SK-N-SH (cell line): ENCODE data around the gene CD164L2. TPM values are rescaled to one million over a fixed set of nuclear protein-coding genes. Genes with fewer than 3 reads are reported as not detected.
A peak's percentile ranks its signal among the peaks of the same experiment; 100 is the strongest.

ENCODE experiments used
- CTCF ChIA-PET: fragments of 300-600, 350-600 bp; formaldehyde crosslinking; extraction: SDS; loops from one replicate; lab custom pipeline; 2021; lab: Yijun Ruan, JAX
- POLR2A ChIA-PET: fragments of 350-600 bp; sonication (Branson Sonifier 250); formaldehyde crosslinking; extraction: SDS; loops from one replicate; lab custom pipeline; 2020; ENCODE audit warnings: antibody characterized with exemption, inconsistent platforms; lab: Yijun Ruan, JAX
- DNase-seq: peaks from one replicate; pipeline ENCODE4 v3.0.0; 2012
- H2AFZ ChIP-seq: fragments of 200-600 bp; sonication (generic); 2 replicates; pipeline ENCODE4 v1.8.1; 2016; ENCODE audit warnings: antibody characterized with exemption, mild to moderate bottlenecking, low read depth
- H3F3A ChIP-seq: fragments of 200-600 bp; sonication (generic); replicated peaks from 2 replicates; pipeline ENCODE3; 2016; ENCODE audit warnings: antibody characterized with exemption, mild to moderate bottlenecking; ENCODE audit not compliant: insufficient read depth
- H3K27ac ChIP-seq, 2 experiments: fragments of 200-500 bp in 1 of 2; fragments of 200-600 bp in 1 of 2; sonication (Bioruptor generic) in 1 of 2; sonication (generic), shearing (Covaris generic) in 1 of 2; 2 replicates each; pipeline versions ENCODE4 v1.5.1 to v1.6.1; 2014 to 2016; ENCODE audit warnings: low read depth in 2 of 2, inconsistent platforms in 1 of 2, low read length in 1 of 2, mild to moderate bottlenecking in 1 of 2, mixed read lengths in 1 of 2
- H3K27me3 ChIP-seq: fragments of 200-600 bp; sonication (generic), shearing (Covaris generic); 2 replicates; pipeline ENCODE4 v1.6.1; 2016; ENCODE audit warnings: mixed run types; ENCODE audit not compliant: insufficient read depth
- H3K36me3 ChIP-seq, 2 experiments: fragments of 200-500 bp in 1 of 2; fragments of 200-600 bp in 1 of 2; sonication (Bioruptor generic) in 1 of 2; sonication (generic) in 1 of 2; replicated peaks in 1 of 2; 2 replicates each; pipeline versions ENCODE3 to v1.5.1; 2014 to 2016; ENCODE audit warnings: low read length in 1 of 2, mild to moderate bottlenecking in 1 of 2; ENCODE audit not compliant: insufficient read depth in 2 of 2, control insufficient read depth in 1 of 2
- H3K4me1 ChIP-seq, 2 experiments: fragments of 200-500 bp in 1 of 2; fragments of 200-600 bp in 1 of 2; sonication (Bioruptor generic) in 1 of 2; sonication (generic), shearing (Covaris generic) in 1 of 2; 2 replicates each; pipeline versions ENCODE4 v1.5.1 to v1.6.1; 2014 to 2016; ENCODE audit warnings: low read depth in 1 of 2, low read length in 1 of 2, mixed run types in 1 of 2; ENCODE audit not compliant: insufficient read depth in 2 of 2, control insufficient read depth in 1 of 2
- H3K4me2 ChIP-seq: fragments of 200-600 bp; sonication (generic), shearing (Covaris generic); 2 replicates; pipeline ENCODE4 v1.6.1; 2017; ENCODE audit warnings: mixed run types
- H3K4me3 ChIP-seq, 2 experiments: fragments of 200-500 bp in 1 of 2; fragments of 200-600 bp in 1 of 2; sonication (Bioruptor generic) in 1 of 2; sonication (generic), shearing (Covaris generic) in 1 of 2; 2 replicates each; pipeline versions ENCODE4 v1.5.1 to v1.8.1; 2014 to 2016; ENCODE audit warnings: low read depth in 2 of 2, inconsistent platforms in 1 of 2, low read length in 1 of 2, mild to moderate bottlenecking in 1 of 2, mixed read lengths in 1 of 2, moderate library complexity in 1 of 2
- H3K79me2 ChIP-seq: fragments of 200-600 bp; sonication (generic); 2 replicates; pipeline ENCODE4 v1.8.1; 2017; ENCODE audit warnings: mild to moderate bottlenecking; ENCODE audit not compliant: insufficient read depth
- H3K9ac ChIP-seq: fragments of 200-600 bp; sonication (generic); 2 replicates; pipeline ENCODE4 v1.6.1; 2017; ENCODE audit warnings: mixed run types
- H3K9me2 ChIP-seq: fragments of 200-600 bp; sonication (generic); 2 replicates; pipeline ENCODE4 v1.6.1; 2017; ENCODE audit warnings: mixed run types
- H3K9me3 ChIP-seq: fragments of 200-600 bp; sonication (generic); 2 replicates; pipeline ENCODE4 v1.6.1; 2017; ENCODE audit warnings: mixed run types, mild to moderate bottlenecking, moderate library complexity
- H4K20me1 ChIP-seq: fragments of 200-600 bp; sonication (generic); 2 replicates; pipeline ENCODE4 v1.6.1; 2017; ENCODE audit warnings: mild to moderate bottlenecking, mixed run types; ENCODE audit not compliant: insufficient read depth
- CHD2 ChIP-seq: fragments of 150-350 bp; IDR thresholded peaks from 2 replicates; pipeline ENCODE4 v1.6.1; 2018; ENCODE audit warnings: low read length; ENCODE audit not compliant: partially characterized antibody
- CTCF ChIP-seq: fragments of 200-600 bp; sonication (generic); IDR thresholded peaks from 2 replicates; pipeline ENCODE4 v1.6.1; 2017; ENCODE audit warnings: antibody characterized with exemption, mild to moderate bottlenecking, moderate library complexity
- EP300 ChIP-seq, 2 experiments: IDR thresholded peaks; 2 replicates each; pipeline versions ENCODE4 v1.4.0 to v1.6.1; 2012; ENCODE audit warnings: borderline replicate concordance in 1 of 2, low read depth in 1 of 2, low read length in 1 of 2
- FOXJ3 ChIP-seq: sonication (generic); formaldehyde crosslinking; IDR thresholded peaks from 2 replicates; pipeline ENCODE4 v1.5.1; 2020; ENCODE audit warnings: mild to moderate bottlenecking, missing genetic modification reagents
- FOXM1 ChIP-seq: IDR thresholded peaks from 2 replicates; pipeline ENCODE4 v1.4.0; 2012; ENCODE audit warnings: low read depth, mild to moderate bottlenecking
- GATA2 ChIP-seq: sonication (generic); formaldehyde crosslinking; IDR thresholded peaks from 2 replicates; pipeline ENCODE4 v1.5.0; 2020; ENCODE audit warnings: mild to moderate bottlenecking, missing genetic modification reagents
- IRF3 ChIP-seq: fragments of 150-350 bp; IDR thresholded peaks from 2 replicates; pipeline ENCODE4 v1.6.1; 2016; ENCODE audit warnings: mild to moderate bottlenecking, low read depth, low read length
- JUND ChIP-seq: IDR thresholded peaks from 2 replicates; pipeline ENCODE4 v1.4.0; 2012
- MXI1 ChIP-seq: IDR thresholded peaks from 2 replicates; pipeline ENCODE4 v1.6.1; 2012; ENCODE audit warnings: mild to moderate bottlenecking, low read depth, low read length, improper control_type of control experiment
- NFIC ChIP-seq: IDR thresholded peaks from 2 replicates; pipeline ENCODE4 v1.4.0; 2012; ENCODE audit warnings: borderline replicate concordance
- RAD21 ChIP-seq: IDR thresholded peaks from 2 replicates; pipeline ENCODE4 v1.6.1; 2012; ENCODE audit warnings: mild to moderate bottlenecking, low read length
- RCOR1 ChIP-seq: fragments of 150-350 bp; IDR thresholded peaks from 2 replicates; pipeline ENCODE4 v1.6.1; 2017; ENCODE audit warnings: antibody characterized with exemption, low read length
- RXRA ChIP-seq: IDR thresholded peaks from 2 replicates; pipeline ENCODE4 v1.4.0; 2012; ENCODE audit warnings: low read depth, mild to moderate bottlenecking, borderline replicate concordance
- SMC3 ChIP-seq: IDR thresholded peaks from 2 replicates; pipeline ENCODE4 v1.6.1; 2012; ENCODE audit warnings: low read depth, low read length, improper control_type of control experiment
- TCF12 ChIP-seq: IDR thresholded peaks from 2 replicates; pipeline ENCODE4 v1.4.0; 2012
- TEAD4 ChIP-seq: IDR thresholded peaks from 2 replicates; pipeline ENCODE4 v1.4.0; 2012; ENCODE audit warnings: mild to moderate bottlenecking, borderline replicate concordance; ENCODE audit not compliant: insufficient read depth
- WGBS: methylation state at CpG from one replicate; pipeline ENCODE4 v1.1.6; 2017; ENCODE audit warnings: low lambda C conversion rate; 5-methylcytosine and 5-hydroxymethylcytosine counted together
- polyA plus RNA-seq, 3 experiments: library from polyadenylated mRNA; depleted of rRNA; stranded (reverse); fragments of >200 nt; gene quantifications; 2 replicates each; pipeline ENCODE4 v1.2.3, GENCODE V29; 2012

The CD164L2 gene
- polyA plus RNA-seq, 1 of the 3 experiments (the other 2 are of a cell fraction): 0.05 TPM

- H3K4me2 ChIP-seq: no peak overlapping the region
- peak; percentile 97 for DNase-seq
- peaks cover 0 to 5% of the 10 kb centered on the region in 2 experiments; a peak in 1 of 4 replicates for H3K4me1 ChIP-seq
- no peak overlapping the region for H3K9ac ChIP-seq
- no peaks in the 10 kb centered on the region for H3K79me2 ChIP-seq
- no peaks in the 10 kb centered on the region for H3K9me2 ChIP-seq
- 43% methylated on average over 33 of the region's 40 CpGs for WGBS
- POLR2A ChIA-PET: interaction anchor here (1.7 kb wide), 1 partner anchor 9 kb away, joined by 5 read pairs; no protein-coding TSS in a partner anchor
- no peak overlapping the region for H3K27ac ChIP-seq
- H3K4me3 ChIP-seq: peak overlapping the region in 1 of 2 experiments; percentile 48; a peak in 1 of 4 replicates
- peaks cover 4 to 21% of the 10 kb centered on the region in 2 experiments for H3K36me3 ChIP-seq
- no peaks in the 10 kb centered on the region for H4K20me1 ChIP-seq
- H3F3A ChIP-seq: no peaks in the 10 kb centered on the region
- CTCF ChIA-PET: interaction anchor here (0.6 to 12.3 kb wide), 51 partner anchors 8 to 314 kb away, joined by 3 to 219 read pairs (median 5); partner anchors contain the start of genes AHDC1, CD164L2, FCN3 and FGR
- H3K9me3 ChIP-seq: no peaks in the 10 kb centered on the region
- no peak overlapping the region for H2AFZ ChIP-seq
- TF ChIP-seq JUND: no peak
- TF ChIP-seq CHD2: peak; percentile 66
- TF ChIP-seq RAD21: peak; percentile 65
- no peak for TF ChIP-seq NFIC
- no peak for TF ChIP-seq TCF12
- 0 out of 2 replicates have a peak, but pooled peaks have one; percentile 45 for TF ChIP-seq RCOR1
- TF ChIP-seq TEAD4: no peak
- no peak for TF ChIP-seq MXI1
- TF ChIP-seq SMC3: peak; percentile 83
- no peak for TF ChIP-seq EP300 (IDR thresholded peaks at IDR 0.05; ENCODE audit: borderline replicate concordance in 1 of 2, low read depth in 1 of 2, low read length in 1 of 2)
- no peak for TF ChIP-seq RXRA
- TF ChIP-seq GATA2 (CRISPR knock-in tag): no peak
- no peak for TF ChIP-seq FOXJ3
- peak; percentile 89 for TF ChIP-seq CTCF
- TF ChIP-seq IRF3: no peak
- TF ChIP-seq FOXM1: no peak
- no peaks in the 10 kb centered on the region for H3K27me3 ChIP-seq
Observed at GRCh38 chr1:27357281-27358037, 25.7 kb downstream of the CD164L2 start.
